Activated CD4-positive, alpha-beta T cell treated with anti-CD3 and anti-CD28 coated beads, Interleukin-2, Interleukin-4, amounts not matched to agents 100 ng/mL and 50 ng/mL, durations not matched to agents 16 hours and 8 hours (primary cell): ENCODE data around the gene CHRNE.

Experiments used
- DNase-seq: peaks from one replicate; pipeline ENCODE4 v3.0.0-alpha.2; 2020; ENCODE audit warnings: low spot score

The CHRNE gene

DNA sequence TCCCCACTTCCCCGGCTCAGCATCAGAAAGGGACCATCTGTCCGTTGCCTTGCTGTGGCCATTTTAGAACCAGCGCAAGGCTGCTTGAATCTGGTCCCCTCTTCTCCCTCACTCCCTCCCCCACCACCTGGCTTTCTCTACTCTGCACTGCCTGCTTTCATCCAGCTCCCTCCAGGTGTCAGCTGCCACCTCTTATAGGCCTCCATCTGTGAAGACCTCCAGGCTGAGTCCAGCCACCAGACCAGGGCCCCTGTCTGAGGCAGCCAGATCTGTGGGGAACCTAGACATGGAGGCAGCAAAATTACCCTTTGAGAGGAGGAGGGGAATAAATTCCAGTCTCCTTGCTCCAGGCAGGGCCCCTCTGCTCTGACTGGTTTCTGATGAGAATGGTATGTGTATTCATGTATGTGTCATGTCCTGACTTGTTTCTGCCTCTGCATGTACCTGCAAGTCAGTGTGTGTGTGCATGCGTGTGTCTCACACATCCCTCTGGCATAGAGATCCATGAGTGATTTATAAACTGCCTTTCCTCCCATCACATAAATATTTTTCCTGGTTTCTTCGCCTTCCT lies 48.7 kb downstream of the CHRNE start:
- DNase-seq: no peak

DNA sequence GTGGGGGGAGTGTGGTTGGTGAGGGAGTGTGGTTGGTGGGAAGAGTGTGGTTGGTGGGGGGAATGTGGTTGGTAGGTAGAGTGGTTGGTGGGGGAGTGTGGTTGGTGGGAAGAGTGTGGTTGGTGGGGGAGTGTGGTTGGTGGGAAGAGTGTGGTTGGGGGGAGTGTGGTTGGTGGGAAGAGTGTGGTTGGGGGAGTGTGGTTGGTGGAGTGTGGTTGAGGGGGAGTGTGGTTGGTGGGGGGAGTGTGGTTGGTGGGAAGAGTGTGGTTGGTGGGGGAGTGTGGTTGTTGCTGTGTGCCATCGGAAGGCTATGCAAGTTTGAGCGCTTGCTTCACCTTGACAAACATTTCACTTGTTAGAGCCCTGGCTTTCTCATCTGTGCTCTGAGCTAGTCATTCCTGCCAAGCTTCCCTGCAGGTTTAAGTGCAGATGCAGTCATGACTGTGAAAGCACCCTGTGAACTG lies 49.7 kb downstream of the CHRNE start:
- DNase-seq: no peak

DNA sequence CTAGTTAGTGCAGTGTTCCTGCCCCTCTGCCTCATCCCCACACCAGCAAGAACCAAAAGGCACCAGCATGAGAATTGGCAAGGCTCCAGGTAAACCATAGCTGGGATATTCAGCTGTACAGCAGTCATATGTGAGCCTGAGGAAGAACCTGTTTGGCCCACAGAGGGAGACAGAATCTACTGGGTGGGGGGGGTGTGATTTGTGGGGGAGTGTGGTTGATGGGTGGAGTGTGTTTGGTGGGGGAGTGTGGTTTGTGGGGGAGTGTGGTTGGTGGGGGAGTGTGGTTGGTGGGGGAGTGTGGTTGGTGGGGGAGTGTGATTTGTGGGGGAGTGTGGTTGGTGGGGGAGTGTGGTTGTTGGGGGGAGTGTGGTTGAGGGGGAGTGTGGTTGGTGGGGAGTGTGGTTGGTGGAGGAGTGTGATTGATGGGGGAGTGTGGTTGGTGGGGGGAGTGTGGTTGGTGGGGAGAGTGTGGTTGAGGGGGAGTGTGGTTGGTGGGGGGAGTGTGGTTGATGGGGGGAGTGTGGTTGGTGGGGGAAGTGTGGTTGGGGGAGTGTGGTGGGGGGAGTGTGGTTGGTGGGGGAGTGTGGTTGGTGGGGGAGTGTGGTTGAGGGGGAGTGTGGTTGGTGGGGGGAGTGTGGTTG lies 50.2 kb downstream of the CHRNE start:
- DNase-seq: no peak

DNA sequence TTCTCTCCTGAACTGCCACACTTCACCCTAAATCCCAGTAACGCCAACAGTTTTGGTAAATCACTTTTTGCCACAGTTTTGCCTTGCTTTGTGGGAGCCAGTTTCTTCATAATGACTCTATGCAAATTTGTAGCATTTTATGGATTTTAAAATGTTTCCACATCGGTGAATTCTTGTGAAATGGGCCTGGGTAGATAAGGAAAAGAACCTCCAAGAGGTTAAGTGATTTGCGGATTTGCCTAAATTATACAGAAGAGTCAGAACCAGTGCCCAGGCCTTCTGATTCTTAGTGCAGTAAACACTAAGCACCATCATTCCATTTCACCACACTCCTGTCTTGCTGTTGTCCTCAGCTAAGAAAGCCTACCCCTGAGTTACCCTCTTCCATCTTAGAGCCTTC lies 51.8 kb downstream of the CHRNE start:
- DNase-seq: no peak

DNA sequence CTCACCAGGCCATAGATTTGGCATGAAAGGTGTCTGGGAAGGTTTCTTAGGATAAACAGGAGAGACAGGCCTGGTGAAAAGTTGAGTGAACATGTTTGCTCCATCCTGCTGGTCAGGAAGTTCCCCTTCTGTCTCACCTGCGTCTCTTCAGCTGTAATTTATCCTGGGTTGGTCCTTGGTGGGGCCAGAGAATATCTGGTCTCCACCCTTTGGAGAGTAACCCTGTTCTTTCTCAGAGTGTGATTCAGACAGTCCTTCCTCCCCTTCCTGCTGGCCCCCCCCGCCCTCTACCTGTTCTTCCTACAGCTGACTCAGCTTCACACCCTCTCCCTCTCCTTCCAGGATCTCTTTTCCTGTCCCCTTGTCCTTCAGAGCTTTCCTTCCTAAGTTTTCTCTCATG lies 52.7 kb downstream of the CHRNE start:
- no peak for DNase-seq

DNA sequence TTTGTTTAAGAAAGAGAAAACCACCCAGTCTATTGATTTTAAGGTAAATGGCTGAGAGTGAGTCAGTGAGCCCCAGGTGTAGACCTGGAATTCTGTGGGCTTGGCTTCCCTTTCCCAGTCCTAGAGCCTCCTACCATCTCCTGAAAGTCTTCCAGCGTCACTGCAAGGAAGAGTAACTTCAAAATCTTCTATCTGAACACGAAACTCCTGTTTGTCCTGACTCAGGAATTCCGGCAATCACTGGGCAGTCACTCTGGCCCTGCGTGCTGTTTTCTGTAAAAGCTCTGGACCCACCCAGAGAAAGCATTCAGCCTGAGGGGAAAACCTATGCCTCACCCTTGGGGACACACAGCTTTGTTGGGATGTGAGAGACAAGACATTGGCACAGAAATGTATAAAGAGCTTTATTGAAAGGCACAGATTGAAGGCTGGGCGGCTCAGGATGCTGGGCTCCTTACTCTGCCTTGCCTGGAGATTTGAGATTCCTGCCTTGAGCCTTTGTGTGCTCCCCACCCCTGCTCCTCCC lies 53.8 kb downstream of the CHRNE start:
- no peak for DNase-seq
